Mononuclear cell (primary cell): ENCODE data around the gene CANT1. TPM values are rescaled to one million over a fixed set of nuclear protein-coding genes. Genes with fewer than 3 reads are reported as not detected.
"Not testable (repeated sequence)": the region's sequence is repeated elsewhere in the genome, so short reads cannot be mapped to it uniquely, and the experiment has no call there.

ENCODE experiments used
- H3K27me3 ChIP-seq: 2 replicates; pipeline ENCODE4 v1.6.0; 2011; ENCODE audit warnings: low read length, control low read depth; ENCODE audit not compliant: insufficient read depth
- H3K4me1 ChIP-seq: 2 replicates; pipeline ENCODE4 v1.5.1; 2011; ENCODE audit warnings: mild to moderate bottlenecking, low read length, control low read depth; ENCODE audit not compliant: insufficient read depth
- H3K4me3 ChIP-seq: 2 replicates; pipeline ENCODE4 v1.5.1; 2011; ENCODE audit warnings: mild to moderate bottlenecking, low read length, moderate library complexity
- H3K9me3 ChIP-seq: 2 replicates; pipeline ENCODE4 v1.5.1; 2011; ENCODE audit warnings: low read depth, mild to moderate bottlenecking, control low read depth, low read length
- total RNA-seq: library from RNA; depleted of rRNA; stranded (reverse); fragments of >200 nt; gene quantifications from one replicate; pipeline ENCODE4 v1.2.3, GENCODE V29; 2012

The CANT1 gene
- total RNA-seq, 1 donor = 28.1 TPM

GRCh38 chr17:79035686-79036085 lies 26.1 kb upstream of the CANT1 start:
- Histone ChIP-seq H3K4me3 (no peak overlapping the region), H3K9me3 (no peaks in the 10 kb centered on the region), H3K4me1 (peaks cover 11% of the 10 kb centered on the region), H3K27me3 (no peaks in the 10 kb centered on the region)

GRCh38 chr17:79034931-79035485 lies 25.4 kb upstream of the CANT1 start:
- Histone ChIP-seq H3K4me3 (no peak overlapping the region), H3K9me3 (no peaks in the 10 kb centered on the region), H3K27me3 (no peaks in the 10 kb centered on the region), H3K4me1 (peaks cover 11% of the 10 kb centered on the region)

- no peaks in the 10 kb centered on the region for H3K9me3 ChIP-seq
- H3K27me3 ChIP-seq = no peaks in the 10 kb centered on the region
- peaks cover 11% of the 10 kb centered on the region for H3K4me1 ChIP-seq
- H3K4me3 ChIP-seq = no peak overlapping the region
Measured at GRCh38 chr17:79033741-79034501, 24.4 kb upstream of the CANT1 start.

- no peak overlapping the region for H3K4me3 ChIP-seq
- H3K4me1 ChIP-seq = peaks cover 11% of the 10 kb centered on the region
- no peaks in the 10 kb centered on the region for H3K27me3 ChIP-seq
- H3K9me3 ChIP-seq = no peaks in the 10 kb centered on the region
Measured at GRCh38 chr17:79033046-79033616, 23.6 kb upstream of the CANT1 start.

- Histone ChIP-seq H3K4me3 (no peak overlapping the region), H3K4me1 (peaks cover 11% of the 10 kb centered on the region), H3K27me3 (peaks cover 4% of the 10 kb centered on the region), H3K9me3 (no peaks in the 10 kb centered on the region)
Measured at GRCh38 chr17:79031996-79032875, 22.7 kb upstream of the CANT1 start.

GRCh38 chr17:79030636-79031035 lies 21.1 kb upstream of the CANT1 start:
- H3K4me1 ChIP-seq, H3K4me3 ChIP-seq, H3K27me3 ChIP-seq, H3K9me3 ChIP-seq: not testable (repeated sequence)

- Histone ChIP-seq H3K27me3 (peaks cover 20% of the 10 kb centered on the region), H3K4me3 (no peak overlapping the region), H3K9me3 (no peaks in the 10 kb centered on the region), H3K4me1 (peaks cover 5% of the 10 kb centered on the region)
Measured at GRCh38 chr17:79029327-79030009, 19.9 kb upstream of the CANT1 start.

DNA sequence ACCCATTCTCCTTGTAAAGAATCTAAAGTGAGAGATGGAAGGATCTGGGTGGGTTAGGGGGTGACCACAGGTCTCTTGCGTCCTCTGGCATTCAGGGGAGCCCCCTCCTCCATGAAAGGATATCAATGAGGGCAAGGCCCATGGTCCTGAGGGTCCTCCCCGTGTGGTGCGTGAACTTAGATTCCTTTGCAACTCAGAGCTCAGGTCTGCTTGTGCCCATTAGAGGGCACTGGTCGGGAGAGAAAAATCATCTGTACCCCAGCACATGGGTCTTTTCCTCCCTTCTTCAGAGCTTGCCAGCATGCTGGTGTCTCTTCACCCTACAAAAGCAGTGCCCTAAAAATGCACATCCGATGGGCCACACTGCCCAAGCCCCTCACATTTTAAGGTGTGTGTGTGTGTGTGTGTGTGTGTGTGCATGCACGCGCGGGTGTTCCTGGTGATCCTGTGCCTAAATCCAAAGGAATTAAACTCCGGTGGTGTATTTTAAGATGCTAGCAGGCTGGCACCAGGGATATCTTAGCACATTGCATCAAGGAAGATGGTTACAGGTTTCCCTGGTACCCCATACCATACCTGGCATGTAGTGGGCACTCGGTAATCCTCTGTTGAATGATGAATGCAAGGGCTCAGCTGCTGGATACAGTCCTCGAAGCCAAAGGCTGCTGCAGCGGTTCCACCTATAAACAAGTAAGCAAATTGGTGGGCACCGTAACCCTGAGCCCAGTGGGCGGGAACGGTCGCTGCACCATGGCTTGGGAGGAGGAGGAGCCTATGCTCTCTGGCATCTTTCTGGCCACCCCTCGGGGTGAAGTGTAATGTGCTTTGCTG lies 19.1 kb upstream of the CANT1 start:
- Histone ChIP-seq H3K4me3 (no peak overlapping the region), H3K4me1 (peaks cover 13% of the 10 kb centered on the region), H3K27me3 (peaks cover 27% of the 10 kb centered on the region), H3K9me3 (no peaks in the 10 kb centered on the region)

GRCh38 chr17:79027925-79028491 lies 18.4 kb upstream of the CANT1 start:
- Histone ChIP-seq H3K4me1 (peaks cover 14% of the 10 kb centered on the region), H3K9me3 (no peaks in the 10 kb centered on the region), H3K4me3 (no peak overlapping the region), H3K27me3 (peaks cover 34% of the 10 kb centered on the region)

- H3K27me3 ChIP-seq = peaks cover 40% of the 10 kb centered on the region
- peaks cover 14% of the 10 kb centered on the region for H3K4me1 ChIP-seq
- no peaks in the 10 kb centered on the region for H3K9me3 ChIP-seq
- H3K4me3 ChIP-seq = no peak overlapping the region
Measured at GRCh38 chr17:79027274-79027924, 17.8 kb upstream of the CANT1 start.

GRCh38 chr17:79026376-79027273 lies 17.1 kb upstream of the CANT1 start:
- Histone ChIP-seq H3K9me3 (no peaks in the 10 kb centered on the region), H3K4me3 (no peak overlapping the region), H3K27me3 (peaks cover 45% of the 10 kb centered on the region), H3K4me1 (peaks cover 14% of the 10 kb centered on the region)

DNA sequence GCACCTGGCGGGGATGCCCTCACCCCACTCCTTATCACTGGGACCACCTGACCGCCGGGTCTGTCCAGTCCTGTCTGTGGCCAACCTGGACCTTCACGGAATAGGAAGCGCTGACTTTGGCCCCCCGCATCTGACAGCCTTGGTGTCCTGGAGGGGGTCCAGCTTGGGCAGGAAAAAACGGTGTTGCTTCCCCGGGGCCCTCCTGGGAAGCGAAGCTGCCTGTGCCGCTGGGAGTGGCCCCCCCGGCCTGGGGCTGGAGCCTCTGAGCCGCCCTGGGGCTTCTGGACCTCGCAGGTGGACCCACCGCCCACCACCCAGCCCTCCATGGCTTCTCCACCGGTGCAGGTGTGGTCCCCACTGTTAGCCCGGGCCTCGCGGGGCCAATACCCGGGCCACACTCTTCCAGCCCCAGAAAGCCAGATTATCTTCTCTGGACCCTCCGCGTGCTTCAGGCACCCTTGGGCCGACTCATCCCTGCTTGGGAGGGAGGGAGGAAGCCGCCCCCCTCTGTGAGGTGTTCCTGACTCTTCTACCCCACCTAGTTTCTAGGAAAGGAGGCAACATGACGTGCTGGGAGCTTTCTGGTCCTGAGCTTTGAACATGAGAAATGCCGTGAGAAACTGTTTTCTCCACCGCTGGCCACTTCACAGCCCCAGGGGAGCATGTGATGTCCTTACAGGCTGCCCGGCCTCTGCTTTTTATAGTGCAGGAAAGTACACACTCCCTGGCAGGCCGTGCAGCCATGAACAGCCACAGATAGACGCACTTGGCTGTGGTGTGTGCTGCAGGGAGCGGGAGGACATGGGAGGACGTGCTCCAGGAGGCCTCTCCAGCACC lies 15.6 kb upstream of the CANT1 start:
- H3K9me3 ChIP-seq = no peaks in the 10 kb centered on the region
- peaks cover 49% of the 10 kb centered on the region for H3K27me3 ChIP-seq
- no peak overlapping the region for H3K4me3 ChIP-seq
- H3K4me1 ChIP-seq = peaks cover 14% of the 10 kb centered on the region
